ENCODE measurements around the gene SYNGR3. TPM values are rescaled to one million over a fixed set of nuclear protein-coding genes. Genes with fewer than 3 reads are reported as not detected.

Gene SYNGR3
- total and polyA plus RNA-seq, 12 donors, result 0.54 to 10.9 (median 2.8) TPM; not detected in 2

DNA sequence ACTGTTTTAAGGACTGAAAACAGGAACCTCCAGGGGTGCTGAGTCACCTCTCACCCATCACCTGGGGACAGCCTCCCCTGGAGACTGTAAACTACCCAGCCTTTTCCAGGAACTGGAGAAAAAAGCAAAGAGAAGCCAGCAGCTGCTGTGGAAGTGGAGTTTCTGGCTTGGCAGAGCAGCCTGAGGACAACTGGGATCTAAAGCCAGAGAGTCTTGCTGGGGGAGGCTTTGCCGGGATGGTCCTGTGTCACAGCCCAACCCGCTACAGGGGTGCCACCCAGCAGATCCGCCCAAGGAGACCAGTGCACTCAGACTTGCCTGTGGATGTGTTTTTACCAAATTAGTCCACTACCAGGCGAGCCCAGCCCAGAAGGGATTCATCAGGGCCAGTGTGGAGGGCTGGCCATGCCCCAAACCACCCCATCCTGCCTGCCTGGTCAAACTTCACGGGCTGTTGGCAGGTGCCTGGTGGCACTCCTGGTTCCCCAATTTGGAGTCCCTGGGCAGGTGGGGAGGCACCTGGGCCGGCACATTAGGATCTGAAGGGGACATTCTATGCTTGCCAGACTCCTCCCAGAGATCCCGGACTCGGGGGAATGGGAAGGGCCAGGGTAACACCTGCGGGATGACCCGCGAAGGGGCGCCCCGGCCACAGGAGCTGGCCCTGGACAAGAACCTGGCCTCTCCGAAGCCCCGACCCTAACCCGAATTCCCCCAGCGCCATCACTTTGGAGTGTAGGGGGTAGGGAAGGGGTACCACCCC is 47.5 kb upstream of the SYNGR3 start:
- TF ChIP-seq, protein P1, sequence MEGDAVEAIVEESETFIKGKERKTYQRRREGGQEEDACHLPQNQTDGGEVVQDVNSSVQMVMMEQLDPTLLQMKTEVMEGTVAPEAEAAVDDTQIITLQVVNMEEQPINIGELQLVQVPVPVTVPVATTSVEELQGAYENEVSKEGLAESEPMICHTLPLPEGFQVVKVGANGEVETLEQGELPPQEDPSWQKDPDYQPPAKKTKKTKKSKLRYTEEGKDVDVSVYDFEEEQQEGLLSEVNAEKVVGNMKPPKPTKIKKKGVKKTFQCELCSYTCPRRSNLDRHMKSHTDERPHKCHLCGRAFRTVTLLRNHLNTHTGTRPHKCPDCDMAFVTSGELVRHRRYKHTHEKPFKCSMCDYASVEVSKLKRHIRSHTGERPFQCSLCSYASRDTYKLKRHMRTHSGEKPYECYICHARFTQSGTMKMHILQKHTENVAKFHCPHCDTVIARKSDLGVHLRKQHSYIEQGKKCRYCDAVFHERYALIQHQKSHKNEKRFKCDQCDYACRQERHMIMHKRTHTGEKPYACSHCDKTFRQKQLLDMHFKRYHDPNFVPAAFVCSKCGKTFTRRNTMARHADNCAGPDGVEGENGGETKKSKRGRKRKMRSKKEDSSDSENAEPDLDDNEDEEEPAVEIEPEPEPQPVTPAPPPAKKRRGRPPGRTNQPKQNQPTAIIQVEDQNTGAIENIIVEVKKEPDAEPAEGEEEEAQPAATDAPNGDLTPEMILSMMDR (IDR thresholded peaks at IDR 0.05), result no peak
- no peak for TF ChIP-seq POLR2A (IDR thresholded peaks at IDR 0.05)
- peaks cover 7 to 11% of the 10 kb centered on the region in 2 donors for H3K4me1 ChIP-seq (replicated peaks in 1 of 2)
- H3K9me3 ChIP-seq (replicated peaks in 1 of 3), result no peaks in the 10 kb centered on the region
- peak overlapping the region; percentile 25 to 86 (median 58) for H3K4me3 ChIP-seq
- H3K27ac ChIP-seq, result peak overlapping the region in 2 of 5 donors; percentile 40 to 88
- H3K27me3 ChIP-seq, result no peaks in the 10 kb centered on the region
- peaks cover 0 to 30% of the 10 kb centered on the region in 2 donors for H3K36me3 ChIP-seq (replicated peaks in 1 of 2)
- no peak for DNase-seq
- intact Hi-C loops (cut with DNase I), result no loop called here
- WGBS, 4 donors, result 18 to 70% (median 40%) methylated on average over 2 to 17 of the region's 17 CpGs

DNA sequence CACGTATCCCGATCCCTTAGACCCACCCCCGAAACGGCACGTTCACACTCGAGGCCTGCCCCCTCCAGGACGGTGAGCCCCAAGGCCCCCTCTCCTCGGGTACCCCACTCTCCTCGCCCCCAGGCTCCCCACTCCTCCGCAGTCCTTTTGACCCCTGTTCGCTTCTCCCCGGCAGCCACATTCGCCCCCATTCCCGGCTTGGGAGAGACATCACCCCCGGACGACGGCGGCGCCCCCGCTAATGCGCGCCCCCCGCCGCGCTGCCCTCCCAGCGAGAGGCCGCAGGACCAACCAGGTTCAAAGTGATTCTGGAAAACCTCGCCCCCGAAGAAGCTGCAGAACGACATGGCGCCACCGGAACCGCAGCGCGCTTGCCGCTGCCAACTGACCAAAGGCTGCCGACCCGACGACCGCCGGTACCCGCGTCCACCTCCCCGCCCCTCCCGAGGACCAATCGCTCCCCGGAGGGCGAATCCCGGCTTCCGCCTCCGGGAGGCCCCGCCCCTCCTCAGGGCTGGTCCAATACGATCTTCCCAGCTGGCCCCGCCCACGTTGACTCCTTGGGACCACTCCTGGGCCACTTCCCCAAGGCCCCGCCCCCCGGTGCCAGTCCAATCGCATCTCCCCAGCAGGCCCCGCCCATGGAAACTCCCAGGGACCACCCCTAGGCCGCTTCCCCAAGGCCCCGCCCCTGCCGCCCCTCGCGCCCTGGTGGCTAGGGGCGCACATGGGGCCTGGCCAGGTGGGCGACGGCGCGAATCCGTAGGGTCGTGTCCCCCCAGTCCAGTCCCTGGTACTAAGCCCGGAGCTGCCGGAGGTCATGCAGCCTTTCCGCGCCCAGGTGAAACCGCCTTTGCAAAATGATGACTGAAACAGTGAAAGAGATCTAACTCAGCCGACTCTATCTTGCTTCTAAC is 46.7 kb upstream of the SYNGR3 start, which contains the start of gene MSRB1:
Gene MSRB1, minus strand, starts transcription at position 390 of the 917 bp plus-strand sequence. Its CDS starts 43 bp downstream, at position 347.
- 0 to 1% (median 1%) methylated on average over 20 to 77 of the region's 77 CpGs for WGBS, 4 donors
- peak within 1 kb of the TSS in 3 of 5 donors; percentile 40 to 88 (median 40) for H3K27ac ChIP-seq
- peak; percentile 99 to 100 (median 100) for DNase-seq
- TF ChIP-seq POLR2A (IDR thresholded peaks at IDR 0.05), result peak; percentile 83 to 90
- TF ChIP-seq, protein P1 (IDR thresholded peaks at IDR 0.05), result peak in 2 of 6 experiments; percentile 7 to 22
- no peaks in the 10 kb centered on the region for H3K27me3 ChIP-seq
- peaks cover 0 to 24% of the 10 kb centered on the region in 2 donors for H3K36me3 ChIP-seq (replicated peaks in 1 of 2)
- peaks cover 7 to 11% of the 10 kb centered on the region in 2 donors for H3K4me1 ChIP-seq (replicated peaks in 1 of 2)
- peak within 1 kb of the TSS; percentile 49 to 86 (median 58) for H3K4me3 ChIP-seq
- H3K9me3 ChIP-seq (replicated peaks in 1 of 3), result no peaks in the 10 kb centered on the region
- intact Hi-C loops (cut with DNase I), result no loop called here

DNA sequence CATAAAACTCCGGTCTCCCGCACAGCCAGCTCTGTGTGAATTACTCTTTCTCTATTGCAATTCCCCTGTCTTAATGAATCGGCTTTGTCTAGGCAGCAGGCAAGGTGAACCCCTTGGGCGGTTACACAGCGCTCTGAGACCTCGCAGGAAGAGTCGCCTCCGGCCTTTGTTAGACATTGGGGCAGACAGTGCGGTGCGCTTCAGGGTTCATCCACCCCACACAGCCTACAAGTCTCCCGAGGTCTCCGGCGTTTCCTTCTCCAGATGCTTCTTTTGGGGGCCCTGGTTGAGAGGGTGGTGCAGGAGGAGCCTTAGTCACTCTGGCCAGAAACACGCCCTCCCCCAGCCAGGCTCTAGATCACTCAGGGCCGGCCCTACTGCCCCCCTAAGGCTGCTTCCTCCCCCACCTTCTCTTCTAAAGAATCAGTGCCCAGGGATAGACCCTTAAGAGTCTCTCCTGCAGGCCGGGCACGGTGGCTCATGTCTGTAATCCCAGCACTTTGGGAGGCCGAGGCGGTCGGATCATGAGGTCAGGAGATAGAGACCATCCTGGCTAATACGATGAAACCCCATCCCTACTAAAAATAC is 45.1 kb upstream of the SYNGR3 start:
- WGBS, 4 donors, result 89 to 93% (median 90%) methylated on average over 16 to 21 of the region's 21 CpGs
- no peak for TF ChIP-seq POLR2A (IDR thresholded peaks at IDR 0.05)
- TF ChIP-seq, protein P1 (IDR thresholded peaks at IDR 0.05), result no peak
- Histone ChIP-seq H3K4me1 (replicated peaks in 1 of 2) (peaks cover 7 to 11% of the 10 kb centered on the region in 2 donors), H3K27me3 (no peaks in the 10 kb centered on the region), H3K9me3 (replicated peaks in 1 of 3) (no peaks in the 10 kb centered on the region), H3K36me3 (replicated peaks in 1 of 2) (peaks cover 0 to 8% of the 10 kb centered on the region in 2 donors), H3K4me3 (no peak overlapping the region), H3K27ac (no peak overlapping the region)
- intact Hi-C loops (cut with DNase I), result no loop called here
- peak in 1 of 7 donors; percentile 19 for DNase-seq

Data from adrenal gland (tissue), 12 donors.